GF-D8 (cell line): ENCODE data around the gene FLOT1.
"Not testable (repeated sequence)": the region's sequence is repeated elsewhere in the genome, so short reads cannot be mapped to it uniquely, and the experiment has no call there.

Experiments
- DNase-seq: peaks from one replicate; lab custom pipeline; 2025; lab: John Stamatoyannopoulos, UW

FLOT1 gene

DNA sequence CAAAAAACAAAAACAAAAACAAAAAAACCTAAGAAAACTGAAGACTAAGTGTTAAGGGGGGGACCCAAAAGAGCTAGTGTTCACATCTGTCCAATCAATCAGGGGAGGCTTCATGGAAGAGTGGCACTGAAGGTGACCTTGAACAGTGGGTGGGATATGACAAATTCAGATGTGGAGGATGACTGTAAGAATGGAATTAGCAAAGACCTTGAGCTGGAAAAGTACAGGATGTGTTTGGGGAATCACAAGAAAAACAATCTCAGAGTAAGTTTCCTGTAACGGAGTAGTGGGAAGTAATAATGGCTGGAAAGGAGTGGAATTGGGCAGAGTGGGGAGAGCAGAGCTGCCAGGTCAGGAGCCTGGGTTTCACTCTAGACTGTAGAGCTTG lies 4.8 kb upstream of the FLOT1 start:
- no peak for DNase-seq

GRCh38 chr6:30744054-30744805 lies 1.7 kb upstream of the FLOT1 start, which contains the start of gene IER3:
IER3 (minus strand) TSS chr6:30744547; CDS start chr6:30744518, 29 bp downstream.
- no peak for DNase-seq

GRCh38 chr6:30743099-30744053 lies 889 bp upstream of the FLOT1 start:
- DNase-seq, result no peak

- no peak for DNase-seq
Measured at GRCh38 chr6:30741789-30742315, 635 bp downstream of the FLOT1 start.

- DNase-seq, result no peak
Measured at GRCh38 chr6:30741063-30741779, 1.3 kb downstream of the FLOT1 start.

- no peak for DNase-seq
Measured at GRCh38 chr6:30740540-30740870, 2.0 kb downstream of the FLOT1 start.

DNA sequence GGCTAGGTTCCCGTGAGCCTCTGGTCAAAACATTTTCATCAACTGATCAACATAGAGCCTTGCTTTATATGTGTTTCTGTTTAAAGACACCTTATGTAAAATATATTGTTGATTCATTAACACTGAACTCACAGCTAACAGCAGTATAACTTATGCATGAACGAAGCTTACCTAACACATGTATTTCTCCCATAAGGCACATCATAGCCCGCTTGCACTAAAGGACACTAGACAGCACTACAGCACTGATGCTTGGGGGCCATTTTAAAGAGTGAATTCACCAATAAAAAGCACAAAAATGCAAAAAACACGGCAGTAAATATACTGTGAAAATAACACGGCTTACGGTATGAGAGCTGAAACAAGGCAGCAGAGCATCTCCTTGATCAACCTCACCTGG lies 4.0 kb downstream of the FLOT1 start:
- DNase-seq, result no peak

DNA sequence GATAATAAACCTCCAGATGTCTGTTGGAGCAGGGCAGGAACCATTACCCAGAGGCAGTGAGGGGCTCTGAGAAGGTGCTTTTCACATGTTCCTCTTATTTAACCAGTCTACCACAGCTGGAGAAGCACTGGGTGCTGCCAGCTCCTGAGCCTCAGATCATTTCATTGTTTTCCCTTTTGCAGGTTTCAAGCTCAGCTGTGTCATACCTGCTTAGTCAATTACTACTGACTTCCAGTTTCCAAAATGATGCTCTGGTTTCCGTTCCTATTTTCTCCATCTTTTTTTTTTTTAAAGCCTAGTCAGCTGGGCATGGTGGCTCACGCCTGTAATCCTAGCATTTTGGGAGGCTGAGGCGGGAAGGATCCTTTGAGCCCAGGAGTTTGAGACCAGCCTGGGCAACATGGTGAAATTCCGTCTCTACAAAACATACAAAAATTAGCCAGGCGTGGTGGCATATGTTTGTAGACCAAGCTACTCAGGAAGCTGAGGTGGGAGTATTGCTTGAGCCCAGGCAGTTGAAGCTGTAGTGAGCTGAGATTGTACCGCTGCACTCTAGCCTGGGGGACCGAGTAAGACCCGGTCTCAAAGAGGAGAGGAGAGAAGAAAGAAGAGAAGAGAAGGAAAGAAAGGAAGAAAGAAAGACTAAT lies 6.7 kb downstream of the FLOT1 start:
- no peak for DNase-seq

DNA sequence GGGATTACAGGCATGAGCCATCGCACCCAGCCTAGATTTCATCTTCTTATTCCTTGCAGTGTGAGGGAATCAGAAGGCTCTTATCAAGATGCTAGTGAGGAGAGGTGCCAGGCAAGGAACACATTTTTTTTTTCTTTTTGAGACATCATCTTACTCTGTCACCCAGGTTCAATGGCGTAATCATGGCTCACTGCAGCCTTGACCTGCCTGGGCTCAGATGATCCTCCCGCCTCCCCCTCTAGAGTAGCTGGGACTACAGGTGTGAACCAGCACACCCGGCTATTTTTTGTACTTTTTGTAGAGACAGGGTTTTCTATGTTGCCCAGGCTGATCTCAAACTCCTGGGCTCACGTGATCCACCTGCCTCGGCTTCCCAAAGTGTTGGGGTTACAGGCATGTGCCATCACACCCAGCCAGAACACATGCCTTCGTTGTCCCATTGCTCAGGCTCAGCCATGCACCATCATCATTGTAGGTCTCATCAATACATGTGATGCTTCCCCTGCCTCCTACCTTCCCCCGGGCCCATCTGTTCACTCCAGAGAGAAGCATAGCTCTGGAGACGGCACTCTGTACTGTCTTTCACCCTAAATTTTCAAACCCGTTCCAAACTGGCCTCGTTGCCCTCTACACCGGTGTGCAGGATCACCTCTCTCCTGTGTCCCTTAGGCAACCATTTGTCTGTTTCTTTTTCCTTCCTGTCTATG lies 10.1 kb downstream of the FLOT1 start:
- no peak for DNase-seq

GRCh38 chr6:30730601-30731435 lies 11.7 kb downstream of the FLOT1 start:
- peak; percentile 43 for DNase-seq

- no peak for DNase-seq
Measured at GRCh38 chr6:30727920-30728553, 14.4 kb downstream of the FLOT1 start.

GRCh38 chr6:30726506-30727413 lies 15.7 kb downstream of the FLOT1 start:
- DNase-seq, result no peak

DNA sequence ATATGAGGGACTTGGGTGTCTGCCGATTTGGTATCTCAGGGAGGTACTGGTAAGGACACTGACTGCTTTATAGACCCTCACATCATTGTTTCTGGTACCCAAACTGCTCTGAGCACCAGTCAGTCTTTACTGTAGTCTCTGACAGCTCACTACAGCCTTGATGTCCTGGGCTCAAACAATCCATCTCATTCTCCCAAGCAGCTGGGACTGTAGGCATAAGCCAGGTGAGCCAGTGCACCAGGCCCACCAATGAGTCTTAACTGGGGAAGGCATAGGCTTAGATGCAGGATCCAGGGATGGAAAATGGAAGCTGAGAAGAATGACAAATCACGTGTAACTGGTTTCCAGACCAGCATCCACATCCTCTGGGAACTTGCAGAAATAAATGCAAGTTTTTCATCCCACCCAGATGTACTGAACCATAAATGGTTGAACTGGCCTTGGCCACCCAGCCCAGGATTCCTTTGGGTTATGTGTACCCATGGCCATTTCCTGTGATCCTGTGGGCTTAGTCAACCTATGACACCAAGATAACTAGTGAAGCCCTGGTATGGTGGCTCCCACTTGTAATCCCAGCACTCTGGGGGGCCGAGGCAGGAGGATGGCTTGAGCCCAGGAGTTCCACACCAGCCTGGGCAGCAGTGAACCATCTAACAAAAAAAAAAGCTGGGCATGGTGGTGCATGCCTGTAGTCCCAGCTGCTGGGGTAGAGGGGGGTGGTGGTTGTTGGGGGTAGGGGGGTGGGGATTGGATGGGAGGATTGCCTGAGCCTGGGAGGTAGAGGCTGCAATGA lies 16.6 kb downstream of the FLOT1 start:
- DNase-seq, result no peak

GRCh38 chr6:30724906-30725667 lies 17.4 kb downstream of the FLOT1 start:
- DNase-seq, result no peak

DNA sequence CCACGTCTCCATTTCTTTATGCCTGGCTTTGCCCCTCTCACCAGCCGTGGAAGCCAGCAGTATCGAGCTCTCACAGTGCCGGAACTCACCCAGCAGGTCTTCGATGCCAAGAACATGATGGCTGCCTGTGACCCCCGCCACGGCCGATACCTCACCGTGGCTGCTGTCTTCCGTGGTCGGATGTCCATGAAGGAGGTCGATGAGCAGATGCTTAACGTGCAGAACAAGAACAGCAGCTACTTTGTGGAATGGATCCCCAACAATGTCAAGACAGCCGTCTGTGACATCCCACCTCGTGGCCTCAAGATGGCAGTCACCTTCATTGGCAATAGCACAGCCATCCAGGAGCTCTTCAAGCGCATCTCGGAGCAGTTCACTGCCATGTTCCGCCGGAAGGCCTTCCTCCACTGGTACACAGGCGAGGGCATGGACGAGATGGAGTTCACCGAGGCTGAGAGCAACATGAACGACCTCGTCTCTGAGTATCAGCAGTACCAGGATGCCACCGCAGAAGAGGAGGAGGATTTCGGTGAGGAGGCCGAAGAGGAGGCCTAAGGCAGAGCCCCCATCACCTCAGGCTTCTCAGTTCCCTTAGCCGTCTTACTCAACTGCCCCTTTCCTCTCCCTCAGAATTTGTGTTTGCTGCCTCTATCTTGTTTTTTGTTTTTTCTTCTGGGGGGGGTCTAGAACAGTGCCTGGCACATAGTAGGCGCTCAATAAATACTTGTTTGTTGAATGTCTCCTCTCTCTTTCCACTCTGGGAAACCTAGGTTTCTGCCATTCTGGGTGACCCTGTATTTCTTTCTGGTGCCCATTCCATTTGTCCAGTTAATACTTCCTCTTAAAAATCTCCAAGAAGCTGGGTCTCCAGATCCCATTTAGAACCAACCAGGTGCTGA lies 18.4 kb downstream of the FLOT1 start:
- not testable (repeated sequence) for DNase-seq
